NCI-H146 (cell line): Measurements from ENCODE around the gene TENM3.

Experiments used
- DNase-seq: peaks from one replicate; lab custom pipeline; 2025; lab: John Stamatoyannopoulos, UW

Gene TENM3

DNA sequence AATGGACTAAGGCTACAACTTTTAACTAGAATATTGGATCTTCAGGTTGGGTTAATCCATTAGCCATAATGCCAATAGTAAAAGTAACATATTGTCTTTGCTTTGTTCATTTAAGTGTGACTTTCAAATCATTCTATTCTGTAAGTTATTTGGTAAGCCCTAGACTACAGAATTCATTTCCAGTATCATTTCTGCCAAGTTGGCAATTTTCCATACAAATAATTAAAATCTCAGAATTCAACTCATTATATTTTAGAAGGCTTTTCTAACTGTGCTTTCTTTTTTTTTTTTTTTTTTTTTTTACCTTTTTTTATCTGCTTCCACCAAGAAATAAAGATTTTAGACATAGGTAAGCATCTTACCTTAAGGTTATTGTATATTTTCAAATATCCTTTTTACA, 500.6 kb downstream of the TENM3 start:
- DNase-seq, result no peak

DNA sequence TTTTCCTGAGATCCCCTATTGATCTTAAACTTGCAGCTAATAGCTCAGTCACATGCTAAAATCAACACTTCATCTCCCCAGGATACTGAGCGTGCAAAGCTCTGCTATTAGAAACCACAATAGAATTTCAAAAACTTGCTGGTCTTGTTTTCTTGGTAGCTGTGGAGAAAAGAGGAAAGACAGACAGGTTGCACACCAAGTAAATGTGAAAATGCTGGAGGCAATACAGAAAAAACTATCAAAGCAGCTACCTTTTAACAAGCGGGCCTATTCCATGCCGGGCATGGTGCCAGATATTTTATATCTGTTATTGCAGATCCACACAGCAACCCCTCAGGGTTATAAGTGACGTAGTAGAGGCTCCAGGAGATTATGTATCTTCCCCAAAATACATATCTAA, 502.0 kb downstream of the TENM3 start:
- DNase-seq, result peak; percentile 89

DNA sequence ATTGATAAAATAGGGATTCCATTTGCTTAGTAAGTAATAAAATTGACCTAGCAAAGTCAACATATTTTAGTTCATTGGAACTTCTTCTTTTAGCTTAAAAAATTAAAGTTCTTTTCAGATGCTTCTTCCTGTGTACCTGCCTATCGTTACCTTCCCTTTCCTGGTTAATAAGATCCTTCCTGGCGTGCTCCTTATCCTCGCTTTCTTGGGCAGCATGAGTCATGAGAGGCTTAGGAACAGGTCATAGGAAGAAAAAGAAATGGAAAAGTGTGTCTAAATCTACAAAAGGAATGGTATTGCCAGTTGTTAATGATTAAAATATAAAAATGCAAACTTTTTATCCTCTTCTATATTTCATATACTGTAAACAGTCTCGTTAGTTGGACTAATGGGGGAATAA, 503.7 kb downstream of the TENM3 start:
- no peak for DNase-seq

DNA sequence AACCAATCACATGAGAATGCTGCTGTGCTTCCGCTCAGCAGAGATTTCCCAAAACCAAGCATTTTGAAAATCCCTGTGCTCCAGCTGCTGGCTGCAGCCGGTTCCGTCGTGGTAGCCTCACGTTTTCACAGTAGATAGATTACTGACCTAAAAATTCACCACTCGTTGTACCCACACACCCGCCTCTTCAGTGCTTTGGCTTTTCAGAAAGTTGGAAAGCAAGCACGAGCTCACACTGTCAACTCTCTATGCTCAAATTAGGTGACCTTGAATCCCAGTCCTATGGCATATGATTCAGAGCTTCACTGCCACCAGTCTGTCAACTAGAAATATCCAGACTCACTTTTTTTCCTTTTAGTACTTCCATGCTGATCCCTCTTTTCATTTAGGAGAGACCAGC, 505.1 kb downstream of the TENM3 start:
- DNase-seq, result no peak

DNA sequence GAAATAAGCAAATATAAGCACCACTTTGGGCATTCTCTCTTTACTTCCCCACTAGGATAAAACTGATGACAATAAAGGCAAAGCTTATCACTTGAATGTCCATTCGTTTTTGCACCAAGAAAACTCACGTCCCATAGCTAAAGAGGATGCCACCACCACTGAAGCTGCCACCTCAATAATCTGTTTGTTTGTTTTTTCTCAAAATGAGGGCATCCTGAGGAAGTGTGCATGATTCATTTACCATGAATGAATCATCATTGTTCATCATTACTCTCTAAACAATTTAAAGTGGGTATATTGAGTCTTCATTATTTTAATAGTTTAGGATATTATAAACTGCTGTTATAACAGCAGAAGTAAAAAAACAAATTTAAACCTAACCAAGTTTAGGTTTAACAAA, 505.7 kb downstream of the TENM3 start:
- DNase-seq, result no peak

DNA sequence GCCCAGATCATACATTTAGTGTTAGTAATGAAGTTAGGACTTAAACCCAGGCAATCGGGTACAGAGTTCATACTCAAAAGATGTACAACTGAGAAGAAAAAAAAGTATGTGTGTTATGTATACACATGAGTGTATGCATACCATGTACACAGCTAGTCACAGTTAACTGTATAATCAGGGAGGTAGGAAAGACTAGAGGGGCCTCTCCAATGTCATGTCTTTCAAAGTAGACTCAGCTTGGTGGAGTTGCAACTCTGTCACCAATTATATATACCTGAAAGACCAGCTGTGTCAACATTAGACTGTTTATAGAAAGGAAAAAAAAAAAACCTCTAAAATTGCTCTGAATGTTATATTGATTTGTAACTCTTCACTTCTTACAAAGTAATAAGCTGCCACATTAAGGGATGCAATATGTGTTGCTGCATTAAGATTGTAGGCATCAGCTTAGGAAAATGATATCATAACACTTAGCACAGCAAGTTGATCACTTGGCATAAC, 506.5 kb downstream of the TENM3 start:
- DNase-seq, result peak; percentile 94

DNA sequence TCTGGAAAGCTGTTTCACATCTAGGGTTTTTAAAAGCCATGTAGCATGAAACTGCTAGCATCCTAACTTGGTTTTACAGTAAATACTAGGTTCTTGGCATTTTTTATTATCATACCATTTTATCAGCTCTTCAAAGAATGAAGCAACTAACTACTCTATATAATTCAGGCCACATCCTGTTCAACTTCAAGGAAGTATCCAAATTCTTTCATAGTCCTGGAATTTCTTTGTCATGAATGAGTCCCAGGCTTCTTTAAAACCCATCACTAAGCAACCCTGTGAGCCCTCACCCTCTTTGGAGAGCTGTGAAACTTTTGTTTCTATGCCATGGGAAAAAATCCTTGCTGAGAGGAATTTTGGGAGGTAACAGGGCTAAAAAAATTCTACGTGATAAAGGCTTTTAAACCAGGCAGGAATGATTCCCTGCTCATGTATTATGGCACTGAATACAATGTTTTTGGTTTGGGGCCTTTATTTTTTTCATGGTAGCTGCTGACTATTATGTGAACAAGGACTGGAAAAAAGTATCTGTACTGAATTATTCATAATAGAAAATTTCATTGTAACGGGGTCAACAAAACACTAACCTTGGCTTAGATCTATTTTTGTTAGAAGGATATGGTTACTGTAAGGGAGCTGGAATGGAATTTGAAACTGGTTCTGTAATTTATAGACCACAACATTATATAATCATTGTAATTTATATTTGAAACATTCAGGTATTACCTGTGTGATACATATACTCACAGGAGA, 509.1 kb downstream of the TENM3 start:
- no peak for DNase-seq

DNA sequence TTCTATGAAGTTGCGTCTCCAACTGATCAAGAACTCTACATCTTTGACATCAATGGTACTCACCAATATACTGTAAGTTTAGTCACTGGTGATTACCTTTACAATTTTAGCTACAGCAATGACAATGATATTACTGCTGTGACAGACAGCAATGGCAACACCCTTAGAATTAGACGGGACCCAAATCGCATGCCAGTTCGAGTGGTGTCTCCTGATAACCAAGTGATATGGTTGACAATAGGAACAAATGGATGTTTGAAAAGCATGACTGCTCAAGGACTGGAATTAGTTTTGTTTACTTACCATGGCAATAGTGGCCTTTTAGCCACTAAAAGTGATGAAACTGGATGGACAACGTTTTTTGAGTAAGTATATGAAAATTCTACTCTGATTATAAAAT, 511.7 kb downstream of the TENM3 start:
- DNase-seq, result no peak

DNA sequence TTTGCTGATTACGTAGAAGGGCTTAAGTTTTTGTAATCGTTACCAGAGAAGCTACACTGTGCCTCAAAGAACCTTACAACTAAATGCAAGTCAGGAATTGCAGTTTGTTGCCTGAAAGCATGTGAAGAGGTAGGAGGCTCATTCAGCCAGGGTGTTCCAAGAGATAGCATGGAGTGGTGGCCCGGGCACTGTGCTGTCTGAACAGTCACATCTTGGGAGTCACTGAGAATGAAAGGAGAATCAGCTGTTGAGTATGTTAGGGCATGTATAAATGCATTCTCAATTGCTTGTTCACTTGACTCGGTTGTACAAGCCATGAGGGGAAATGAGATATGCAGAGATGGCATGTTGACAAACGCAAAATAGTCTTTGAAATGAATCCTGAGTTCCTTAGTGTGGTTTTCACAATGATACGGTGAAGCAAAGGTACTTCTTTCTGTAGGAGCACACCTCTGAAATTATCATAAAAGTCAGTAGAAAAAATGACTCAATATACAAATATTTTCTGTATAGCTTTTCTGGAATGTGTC, 513.0 kb downstream of the TENM3 start:
- no peak for DNase-seq

DNA sequence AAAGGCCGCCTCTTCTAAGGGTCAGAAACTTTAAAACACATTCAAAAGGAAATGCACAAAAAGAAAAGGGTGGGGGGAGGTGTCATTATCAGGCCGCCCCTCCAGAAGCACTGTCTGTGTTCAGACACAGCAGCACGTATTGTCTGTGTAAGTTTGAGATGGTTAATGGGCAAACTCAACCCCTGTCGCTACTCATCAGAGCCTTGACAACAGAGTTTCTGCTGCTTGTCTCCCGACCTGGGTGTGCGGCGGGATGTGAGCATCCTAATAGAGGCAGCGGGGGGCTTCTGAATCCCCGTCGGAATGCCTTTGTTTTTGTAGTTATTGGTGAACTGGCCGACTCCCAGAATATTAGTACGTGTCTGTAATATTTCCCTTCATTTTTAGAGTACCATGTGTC, 515.1 kb downstream of the TENM3 start:
- no peak for DNase-seq

DNA sequence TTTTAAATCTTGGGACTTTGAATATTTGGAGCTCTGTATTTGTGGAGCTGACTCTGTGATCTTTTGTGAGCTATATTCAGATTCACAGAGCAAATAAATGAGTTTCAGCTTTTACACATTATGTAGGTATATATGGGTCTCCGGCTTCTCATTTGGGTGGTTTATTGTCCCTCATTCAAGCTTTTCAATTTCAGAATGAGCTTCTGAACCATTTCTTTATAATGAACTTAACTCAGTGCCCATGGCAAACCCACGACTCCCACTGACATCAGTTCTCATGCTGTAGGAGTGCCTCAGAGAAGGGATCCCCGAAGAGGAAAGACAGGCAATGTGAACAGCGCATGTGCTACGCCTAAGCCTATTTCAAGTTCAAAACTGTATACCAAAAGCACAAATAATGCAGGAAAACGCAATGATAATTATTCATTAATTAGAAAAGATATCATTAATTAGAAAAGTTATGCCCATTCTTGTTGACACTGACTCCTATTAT, 517.4 kb downstream of the TENM3 start:
- DNase-seq, result no peak

DNA sequence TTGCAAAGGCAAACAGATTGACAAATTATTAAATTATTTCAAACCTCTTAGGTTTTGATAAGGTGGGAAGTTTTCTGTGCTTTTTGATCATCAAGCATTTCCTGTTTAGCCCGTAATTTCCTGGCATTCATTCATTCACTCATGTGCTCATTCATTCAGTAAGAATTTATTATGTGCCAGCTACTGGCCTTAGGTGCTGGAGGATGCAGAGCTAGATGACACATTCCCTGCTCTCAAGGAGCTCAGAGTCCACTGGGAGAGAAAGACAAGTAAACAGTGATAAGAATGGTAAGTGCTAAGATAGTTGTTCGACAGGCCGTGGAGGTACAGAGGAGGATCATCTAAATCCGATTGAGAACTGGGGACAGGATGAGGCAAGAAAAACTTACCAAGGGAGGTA, 520.9 kb downstream of the TENM3 start:
- DNase-seq, result no peak

DNA sequence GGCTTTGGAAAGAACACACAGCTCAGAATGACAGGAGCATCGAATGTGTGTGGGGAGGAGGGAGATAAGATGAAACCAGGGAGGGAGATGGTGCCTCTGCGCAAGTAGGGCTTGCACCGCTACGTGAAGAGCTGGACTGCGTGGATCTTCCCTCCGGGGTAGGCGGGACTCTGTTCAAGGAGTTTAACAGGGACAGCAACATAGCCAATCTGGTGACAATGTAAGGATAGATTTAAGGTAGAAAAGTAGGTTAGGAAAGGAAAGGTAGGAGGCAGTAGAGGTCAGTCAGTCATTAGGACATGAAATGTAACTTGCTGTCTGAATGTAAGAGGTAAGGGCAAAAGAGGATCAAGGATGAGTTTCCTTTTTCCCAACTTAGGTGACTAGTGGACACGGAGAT, 521.4 kb downstream of the TENM3 start:
- DNase-seq, result no peak

DNA sequence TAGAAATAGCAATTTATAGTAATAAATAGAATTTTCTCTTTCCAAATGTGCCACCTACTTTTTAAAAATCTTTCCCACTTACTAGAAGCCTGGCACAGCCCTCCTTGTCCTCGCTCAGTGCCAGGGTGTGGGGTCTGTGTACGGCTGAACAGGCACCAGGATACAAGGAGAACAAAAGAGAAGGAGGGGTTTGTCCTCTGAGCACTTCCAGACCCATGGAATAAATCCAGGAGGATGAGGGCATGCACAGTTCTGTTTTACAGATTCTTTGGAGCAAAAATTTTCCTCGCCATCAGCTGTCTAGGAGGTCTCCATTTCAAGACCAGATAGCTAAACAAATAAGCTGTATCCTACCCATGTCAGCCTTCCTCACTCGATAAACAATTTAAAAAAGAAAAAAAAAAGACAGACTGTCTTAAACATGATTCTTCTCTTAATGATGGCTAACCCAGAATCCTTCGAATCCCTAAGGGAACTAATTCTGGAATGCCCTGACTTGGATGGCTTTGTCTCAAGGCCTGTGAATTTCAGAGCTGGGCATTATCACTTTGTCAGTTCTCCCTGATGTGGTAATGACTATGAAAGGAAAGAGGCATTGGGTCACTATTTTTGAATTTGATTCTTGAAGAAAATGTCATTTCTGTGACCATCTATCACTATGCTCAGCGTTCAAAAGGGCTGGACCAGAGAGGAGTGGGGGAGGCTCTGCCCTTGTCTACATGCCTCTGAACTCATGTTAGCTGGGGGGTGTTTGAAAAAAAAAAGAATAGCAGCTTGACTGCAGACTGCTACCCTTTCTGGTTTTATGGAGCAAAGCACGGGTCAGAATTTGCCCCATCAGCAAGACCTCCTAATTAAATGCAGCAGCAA, 523.0 kb downstream of the TENM3 start:
- no peak for DNase-seq

DNA sequence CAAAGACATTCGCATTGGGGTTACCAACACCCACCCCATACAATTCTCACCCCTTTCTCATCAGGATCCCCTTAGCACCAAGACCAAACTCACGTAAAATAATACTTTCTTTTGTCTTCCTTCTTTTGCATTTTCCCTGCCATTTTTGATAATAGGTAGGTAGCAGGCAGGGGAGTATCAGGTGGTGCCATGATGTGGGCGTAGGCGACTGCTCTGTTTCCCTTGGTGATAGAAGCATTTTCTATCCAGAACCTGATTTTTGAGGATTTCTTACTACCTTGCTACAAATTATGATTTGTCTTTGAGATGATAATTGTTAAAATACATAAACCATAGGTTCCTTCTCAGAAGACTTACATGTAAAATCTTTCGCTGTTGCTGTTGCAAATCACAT, 523.7 kb downstream of the TENM3 start:
- DNase-seq, result no peak

DNA sequence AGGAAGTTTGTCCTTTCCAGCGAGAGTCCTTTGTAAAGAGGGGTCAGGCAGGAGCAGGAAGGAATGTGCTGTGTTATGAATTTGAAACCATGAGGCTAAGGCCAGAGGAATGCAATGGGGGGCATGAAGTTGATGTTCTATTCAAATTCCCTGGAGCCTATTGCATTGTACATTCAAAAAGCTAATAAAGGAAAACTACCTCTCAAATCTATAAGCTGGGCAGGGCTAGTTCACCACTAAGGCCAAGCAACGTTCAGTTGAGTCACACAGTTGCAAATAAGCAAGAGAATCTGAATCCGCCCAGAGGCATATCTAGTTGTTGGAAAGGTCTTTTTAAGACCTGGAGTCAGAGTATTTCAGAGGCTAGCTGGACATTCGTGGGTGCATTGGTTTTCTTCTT, 525.6 kb downstream of the TENM3 start:
- DNase-seq, result no peak

DNA sequence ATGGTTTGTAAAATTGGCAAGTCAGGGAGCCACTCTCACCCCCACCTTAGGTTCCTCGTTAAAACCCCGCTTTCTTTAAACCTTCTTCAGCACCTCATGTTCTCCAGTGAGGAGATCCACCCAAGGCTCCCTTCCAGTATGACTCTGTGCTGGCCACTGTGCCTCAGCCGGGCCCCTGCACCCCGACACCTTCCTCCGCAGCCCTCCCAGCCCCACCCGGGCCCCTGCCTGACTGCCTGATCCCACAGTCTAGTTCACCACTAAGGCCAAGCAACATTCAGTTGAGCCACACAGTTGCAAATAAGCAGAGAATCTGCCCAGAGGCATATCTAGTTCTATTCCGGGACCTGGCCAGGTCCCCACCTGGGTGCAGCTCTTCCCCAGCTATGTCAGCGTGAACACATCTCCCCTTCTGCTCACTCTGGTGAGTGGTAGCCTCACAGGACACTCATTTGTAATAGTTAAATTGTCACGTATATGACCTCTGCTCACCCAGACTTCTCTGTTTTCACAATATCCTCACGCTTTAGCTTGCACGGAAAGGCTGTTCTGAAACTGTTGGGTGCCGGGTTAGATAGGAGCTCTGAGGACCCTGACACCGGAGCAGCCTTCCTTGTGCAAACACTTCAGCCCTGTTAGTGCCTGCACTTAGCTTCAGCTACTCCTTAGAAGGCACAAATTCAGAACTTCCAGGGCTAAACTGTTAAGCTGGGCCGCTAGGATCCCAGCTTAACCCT, 527.2 kb downstream of the TENM3 start:
- DNase-seq, result no peak

DNA sequence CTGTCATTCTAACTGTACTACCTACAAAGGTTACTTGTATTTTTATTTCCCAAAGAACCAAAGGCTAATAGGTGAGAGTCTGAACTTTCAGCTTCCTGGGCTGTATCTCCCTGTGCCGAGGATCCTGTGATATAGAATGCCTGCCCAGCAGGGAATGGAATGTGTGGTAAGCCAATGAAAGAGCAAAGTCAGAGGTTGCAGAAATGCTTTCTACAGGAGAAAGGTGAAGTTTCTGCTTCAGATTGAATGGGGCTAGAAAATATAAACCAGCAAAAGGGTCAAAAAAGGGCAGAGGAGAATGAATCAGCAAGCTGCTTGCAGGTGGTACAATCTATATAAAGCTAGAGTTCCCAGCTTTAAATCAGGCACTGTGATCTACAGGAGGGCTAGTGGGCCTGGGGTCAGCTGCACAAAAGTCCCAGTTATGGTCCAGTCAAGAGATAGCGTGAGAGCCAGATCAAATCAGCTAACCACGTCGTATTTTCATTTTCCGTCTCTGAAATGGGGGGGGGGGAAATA, 527.9 kb downstream of the TENM3 start:
- DNase-seq, result no peak

DNA sequence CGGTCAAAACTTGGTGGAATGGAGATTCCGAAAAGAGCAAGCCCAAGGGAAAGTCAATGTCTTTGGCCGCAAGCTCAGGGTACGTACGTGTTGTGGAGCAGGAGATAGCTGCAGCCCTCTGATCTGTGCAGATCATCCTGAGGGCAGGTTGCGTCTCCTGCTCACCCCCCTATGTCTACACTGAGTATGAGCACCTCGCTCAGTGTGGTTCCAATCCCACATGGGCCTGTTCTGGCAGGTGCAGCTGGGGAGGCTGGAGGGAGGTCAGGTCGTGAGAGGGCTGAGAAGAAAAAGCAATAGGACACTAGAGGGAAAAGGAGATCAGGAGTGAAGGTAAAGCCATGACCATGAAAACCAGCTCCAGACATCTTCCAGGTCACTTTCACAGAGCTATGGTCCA, 531.9 kb downstream of the TENM3 start:
- DNase-seq, result no peak

DNA sequence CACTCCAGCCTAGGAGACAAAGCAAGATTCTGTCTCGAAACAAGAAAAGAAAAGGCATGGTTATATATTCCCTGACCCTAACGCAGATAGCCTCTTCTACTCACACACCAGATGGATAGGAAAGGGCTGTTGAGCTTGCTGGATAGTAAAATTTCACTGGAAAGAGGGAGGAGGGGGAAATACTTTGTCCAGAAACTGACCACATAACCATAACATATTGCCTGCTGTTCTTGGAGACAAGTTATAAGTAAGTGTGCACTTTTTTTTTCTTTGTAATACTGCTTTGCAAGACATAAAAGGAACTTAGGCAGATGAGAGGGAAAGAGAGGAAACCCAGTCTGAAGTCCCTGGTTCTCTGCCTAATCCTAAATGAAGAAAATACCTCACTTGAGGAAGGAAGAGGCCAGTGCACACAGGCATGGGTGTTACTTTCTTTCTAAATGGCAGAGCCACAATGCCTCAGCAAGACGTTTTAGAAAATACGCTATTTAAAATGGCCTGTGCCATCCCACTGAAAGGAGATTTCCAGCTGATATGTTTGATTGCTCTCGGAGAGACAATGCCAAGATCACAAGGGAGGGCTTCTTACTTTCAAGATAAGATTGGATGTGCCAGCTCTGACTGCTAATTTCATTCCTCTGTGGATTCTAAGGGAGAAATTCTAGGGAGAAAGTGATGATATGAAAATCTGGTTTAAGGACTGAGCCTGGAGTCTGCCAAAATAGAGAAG, 533.3 kb downstream of the TENM3 start:
- peak; percentile 50 for DNase-seq
